ENCODE results near the gene GATD1. TPM values are rescaled to one million over a fixed set of nuclear protein-coding genes. Genes with fewer than 3 reads are reported as not detected.
"Not testable (repeated sequence)": the region's sequence is repeated elsewhere in the genome, so short reads cannot be mapped to it uniquely, and the experiment has no call there.

GATD1 gene
- total RNA-seq, 4 donors from 2014 or later = 30.9 to 52.4 (median 39.8) TPM

DNA sequence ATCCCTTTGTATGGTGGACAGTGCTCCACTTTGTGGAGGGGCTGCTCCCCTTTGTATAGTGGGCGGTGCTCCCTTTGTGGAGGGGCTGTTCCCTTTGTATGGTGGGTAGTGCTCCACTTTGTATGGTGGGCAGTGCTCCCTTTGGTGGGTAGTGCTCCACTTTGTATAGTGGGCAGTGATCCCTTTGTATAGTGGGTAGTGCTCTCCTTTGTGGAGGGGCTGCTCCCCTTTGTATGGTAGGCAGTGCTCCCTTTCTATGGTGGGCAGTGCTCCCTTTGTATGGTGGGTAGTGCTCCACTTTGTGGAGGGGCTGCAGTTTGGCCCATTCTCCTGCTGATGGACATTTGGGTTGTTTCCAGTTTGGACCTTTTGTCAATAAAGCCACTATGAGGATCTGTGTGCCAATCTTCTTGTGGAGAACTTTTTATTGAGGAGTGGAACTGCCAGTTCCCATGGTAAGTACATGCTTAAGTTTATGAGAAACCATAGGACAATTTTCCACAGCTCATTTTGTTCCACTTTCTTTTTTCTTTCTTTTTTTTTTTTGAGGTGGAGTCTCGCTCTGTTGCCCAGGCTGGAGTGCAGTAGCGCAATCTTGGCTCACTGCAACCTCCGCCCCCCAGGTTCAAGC lies 34.6 kb downstream of the GATD1 start:
- TF ChIP-seq, protein P1, sequence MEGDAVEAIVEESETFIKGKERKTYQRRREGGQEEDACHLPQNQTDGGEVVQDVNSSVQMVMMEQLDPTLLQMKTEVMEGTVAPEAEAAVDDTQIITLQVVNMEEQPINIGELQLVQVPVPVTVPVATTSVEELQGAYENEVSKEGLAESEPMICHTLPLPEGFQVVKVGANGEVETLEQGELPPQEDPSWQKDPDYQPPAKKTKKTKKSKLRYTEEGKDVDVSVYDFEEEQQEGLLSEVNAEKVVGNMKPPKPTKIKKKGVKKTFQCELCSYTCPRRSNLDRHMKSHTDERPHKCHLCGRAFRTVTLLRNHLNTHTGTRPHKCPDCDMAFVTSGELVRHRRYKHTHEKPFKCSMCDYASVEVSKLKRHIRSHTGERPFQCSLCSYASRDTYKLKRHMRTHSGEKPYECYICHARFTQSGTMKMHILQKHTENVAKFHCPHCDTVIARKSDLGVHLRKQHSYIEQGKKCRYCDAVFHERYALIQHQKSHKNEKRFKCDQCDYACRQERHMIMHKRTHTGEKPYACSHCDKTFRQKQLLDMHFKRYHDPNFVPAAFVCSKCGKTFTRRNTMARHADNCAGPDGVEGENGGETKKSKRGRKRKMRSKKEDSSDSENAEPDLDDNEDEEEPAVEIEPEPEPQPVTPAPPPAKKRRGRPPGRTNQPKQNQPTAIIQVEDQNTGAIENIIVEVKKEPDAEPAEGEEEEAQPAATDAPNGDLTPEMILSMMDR (IDR thresholded peaks at IDR 0.05) = no peak
- TF ChIP-seq POLR2A (IDR thresholded peaks at IDR 0.05) = no peak
- WGBS, 2 donors = 94% methylated on average over 4 of the region's 4 CpGs
- intact Hi-C loops (cut with DNase I; ENCODE audit: low total_unique reads) = no loop called here
- no peak for DNase-seq (ENCODE audit: low spot score in 2 of 2)
- H3K4me3 ChIP-seq (ENCODE audit: low read depth, poor library complexity, severe bottlenecking) = no peak overlapping the region

DNA sequence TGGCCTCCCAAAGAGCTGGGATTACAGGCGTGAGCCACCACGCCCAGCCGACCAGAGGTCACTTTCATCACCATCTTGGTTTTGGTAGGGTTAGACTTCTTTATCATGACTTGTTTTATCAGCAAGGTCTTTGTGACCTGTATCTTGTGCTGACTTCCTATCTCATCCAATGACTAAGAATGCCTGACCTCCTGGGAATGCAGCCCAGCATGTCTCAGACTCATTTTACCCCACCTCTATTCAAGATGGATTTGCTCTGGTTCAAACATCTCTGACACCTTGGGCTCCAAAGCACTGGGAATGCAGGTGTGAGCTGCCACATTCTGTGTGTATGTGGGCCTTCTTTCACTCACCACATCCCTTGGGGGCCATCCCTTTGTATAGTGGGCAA lies 35.1 kb downstream of the GATD1 start:
- no peak overlapping the region for H3K4me3 ChIP-seq (ENCODE audit: low read depth, poor library complexity, severe bottlenecking)
- no peak for DNase-seq (ENCODE audit: low spot score in 2 of 2)
- TF ChIP-seq, protein P1 (IDR thresholded peaks at IDR 0.05) = no peak
- no peak for TF ChIP-seq POLR2A (IDR thresholded peaks at IDR 0.05)
- WGBS, 2 donors = 91 to 94% methylated on average over 3 of the region's 3 CpGs
- intact Hi-C loops (cut with DNase I; ENCODE audit: low total_unique reads) = no loop called here

DNA sequence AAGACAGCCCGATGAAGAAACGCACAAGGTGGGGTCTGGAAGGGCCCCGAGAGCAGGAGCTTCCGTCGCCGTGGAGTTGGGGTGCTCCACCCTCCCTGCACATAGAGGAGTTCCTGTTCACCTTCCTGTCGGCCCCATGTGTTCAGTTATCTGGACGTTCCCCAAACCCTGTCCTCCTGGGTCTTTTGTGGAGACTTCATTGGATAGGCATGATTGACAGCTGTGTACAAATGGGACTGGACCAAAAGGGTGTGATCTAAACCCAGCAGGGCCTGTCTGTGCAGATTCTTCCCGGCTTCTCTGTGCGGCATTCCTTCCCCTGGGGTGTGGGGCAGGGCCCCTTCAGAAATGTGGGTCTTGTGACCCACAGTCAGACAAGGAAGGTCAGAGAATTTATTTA lies 39.4 kb downstream of the GATD1 start:
- H3K4me3 ChIP-seq (ENCODE audit: low read depth, poor library complexity, severe bottlenecking); DNase-seq (ENCODE audit: low spot score in 2 of 2); intact Hi-C loops (cut with DNase I; ENCODE audit: low total_unique reads): not testable (repeated sequence)
- 28 to 53% methylated on average over 10 of the region's 10 CpGs for WGBS, 2 donors

DNA sequence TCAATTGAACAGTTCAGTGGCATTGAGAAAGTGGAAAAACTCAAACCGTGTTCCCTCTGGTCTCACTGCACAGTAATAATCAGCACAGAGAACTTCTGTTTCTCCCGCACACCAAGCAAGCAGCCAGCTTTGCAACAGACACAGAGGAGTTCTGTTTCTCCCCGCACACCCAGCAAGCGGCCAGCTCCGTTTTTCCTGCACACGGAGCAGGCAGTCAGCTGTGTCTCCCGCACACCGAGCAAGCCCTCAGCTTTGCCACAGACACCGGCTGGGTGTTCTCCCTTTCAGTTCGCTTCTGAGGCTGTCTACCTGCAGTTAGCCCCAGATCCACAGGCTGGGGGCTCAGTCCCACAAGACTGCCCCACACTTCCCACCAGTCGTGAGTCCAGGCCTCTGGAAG lies 39.9 kb downstream of the GATD1 start:
- 41% methylated on average over 11 of the region's 11 CpGs for WGBS, 2 donors
- intact Hi-C loops (cut with DNase I; ENCODE audit: low total_unique reads) = no loop called here
- H3K4me3 ChIP-seq (ENCODE audit: low read depth, poor library complexity, severe bottlenecking) = no peak overlapping the region
- DNase-seq (ENCODE audit: low spot score in 2 of 2) = no peak
- no peak for TF ChIP-seq POLR2A (IDR thresholded peaks at IDR 0.05)
- TF ChIP-seq, protein P1 (IDR thresholded peaks at IDR 0.05) = no peak

DNA sequence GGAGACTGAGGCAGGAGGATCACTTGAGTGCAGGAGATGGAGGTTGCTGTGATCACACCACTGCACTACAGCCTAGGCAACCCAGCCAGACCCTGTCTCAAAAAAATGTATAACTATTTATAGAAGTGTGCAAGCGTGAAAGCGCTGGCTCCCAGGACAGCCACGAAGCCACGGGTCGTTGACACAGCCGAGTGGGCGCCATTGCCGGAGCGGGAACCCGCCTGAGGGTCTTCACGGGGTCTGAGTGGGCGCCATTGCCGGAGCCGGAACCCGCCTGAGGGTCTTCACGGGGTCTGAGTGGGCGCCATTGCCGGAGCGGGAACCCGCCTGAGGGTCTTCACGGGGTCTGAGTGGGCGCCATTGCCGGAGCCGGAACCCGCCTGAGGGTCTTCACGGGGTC lies 42.7 kb downstream of the GATD1 start:
- DNase-seq (ENCODE audit: low spot score in 2 of 2); H3K4me3 ChIP-seq (ENCODE audit: low read depth, poor library complexity, severe bottlenecking); intact Hi-C loops (cut with DNase I; ENCODE audit: low total_unique reads): not testable (repeated sequence)
- 89 to 94% methylated on average over 25 of the region's 26 CpGs for WGBS, 2 donors

DNA sequence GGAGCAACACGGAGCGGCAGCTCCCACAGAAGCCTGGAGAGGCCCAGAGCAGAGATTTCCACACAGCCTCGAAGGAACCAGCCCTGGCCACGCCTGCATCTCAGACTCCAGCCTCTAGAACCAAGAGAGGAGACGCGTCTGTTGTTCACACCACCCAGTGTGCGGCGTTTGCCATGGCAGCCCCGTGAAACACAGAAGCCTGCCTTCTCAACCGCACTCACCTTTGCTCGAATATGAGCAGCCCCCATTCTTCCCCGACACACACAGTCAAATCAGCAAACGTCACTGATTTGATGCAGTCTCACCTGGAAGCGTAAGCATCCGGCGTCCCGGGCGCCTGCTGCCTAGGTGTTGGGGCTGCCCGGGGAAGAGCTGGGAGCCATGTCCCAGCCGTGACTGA lies 44.2 kb downstream of the GATD1 start:
- WGBS, 2 donors = 82 to 85% methylated on average over 20 of the region's 20 CpGs
- intact Hi-C loops (cut with DNase I; ENCODE audit: low total_unique reads) = no loop called here
- TF ChIP-seq, protein P1 (IDR thresholded peaks at IDR 0.05) = no peak
- TF ChIP-seq POLR2A (IDR thresholded peaks at IDR 0.05) = no peak
- DNase-seq (ENCODE audit: low spot score in 2 of 2) = no peak
- H3K4me3 ChIP-seq (ENCODE audit: low read depth, poor library complexity, severe bottlenecking) = no peak overlapping the region

DNA sequence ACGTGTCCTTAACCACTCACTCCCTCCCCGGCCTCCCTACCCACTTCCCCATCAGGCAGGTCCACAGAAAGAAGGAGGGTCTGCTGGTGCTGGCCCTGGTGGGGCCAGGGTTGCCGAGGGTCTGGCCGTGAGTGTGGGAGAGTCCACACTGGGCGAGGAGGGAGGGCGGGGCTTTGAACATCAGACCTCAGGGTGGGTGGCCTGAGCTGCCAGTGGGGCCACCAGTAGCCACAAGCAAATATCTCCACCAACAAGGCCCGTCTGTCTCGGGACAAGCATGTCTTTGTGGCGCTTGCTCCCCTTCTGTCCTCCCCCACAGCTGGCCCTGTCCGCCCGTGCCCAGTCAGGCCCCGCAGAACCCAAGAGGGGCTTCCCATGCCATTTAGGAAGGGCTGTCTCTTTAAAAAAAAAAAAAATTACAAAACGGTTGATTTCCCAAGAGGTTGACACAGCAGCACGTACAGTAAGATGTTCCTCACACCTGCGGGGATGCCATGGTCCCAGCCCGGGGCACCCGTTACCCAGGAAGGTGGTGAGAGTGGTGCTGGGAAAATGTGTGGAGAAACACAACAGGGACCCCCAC lies 47.7 kb downstream of the GATD1 start:
- no peak for DNase-seq (ENCODE audit: low spot score in 2 of 2)
- TF ChIP-seq, protein P1 (IDR thresholded peaks at IDR 0.05) = no peak
- TF ChIP-seq POLR2A (IDR thresholded peaks at IDR 0.05) = no peak
- intact Hi-C loops (cut with DNase I; ENCODE audit: low total_unique reads) = loop anchor here (10.0 kb wide), 1 partner anchor 75 kb away; no protein-coding TSS in a partner anchor
- H3K4me3 ChIP-seq (ENCODE audit: low read depth, poor library complexity, severe bottlenecking) = no peak overlapping the region
- WGBS, 2 donors = 47 to 52% methylated on average over 16 to 17 of the region's 17 CpGs
